K562 (cell line): ENCODE measurements around the gene TRMT112. TPM values are rescaled to one million over a fixed set of nuclear protein-coding genes. Genes with fewer than 3 reads are reported as not detected.

ENCODE experiments used
- CBX1 ChIP-seq: sonication (generic); IDR thresholded peaks from 2 replicates; pipeline ENCODE4 v1.6.1; 2016; ENCODE audit warnings: antibody characterized with exemption, low read depth, mild to moderate bottlenecking
- CBX3 ChIP-seq, 2 experiments: IDR thresholded peaks; 1 replicate in 1 of 2; 2 replicates in 1 of 2; pipeline ENCODE4 v1.6.1; 2012; ENCODE audit warnings: inconsistent platforms in 2 of 2, low read length in 2 of 2, borderline replicate concordance in 1 of 2, control low read depth in 1 of 2
- FOXM1 ChIP-seq, 2 experiments: fragments of 450-650 bp in 1 of 2; sonication (generic) in 1 of 2; formaldehyde crosslinking in 1 of 2; IDR thresholded peaks; 2 replicates each; pipeline versions ENCODE4 v1.6.1 to v1.9.0; 2017 to 2022; ENCODE audit warnings: low read depth in 2 of 2, mild to moderate bottlenecking in 2 of 2, missing genetic modification reagents in 1 of 2, moderate library complexity in 1 of 2
- IRF1 ChIP-seq: sonication (generic); formaldehyde crosslinking; IDR thresholded peaks from 2 replicates; pipeline ENCODE4 v1.8.0; 2022; ENCODE audit warnings: missing genetic modification reagents, mild to moderate bottlenecking, borderline replicate concordance
- NCOR1 ChIP-seq: fragments of 450-650 bp; IDR thresholded peaks from 2 replicates; pipeline ENCODE4 v1.6.1; 2016; ENCODE audit warnings: mild to moderate bottlenecking, moderate library complexity
- NFYB ChIP-seq: IDR thresholded peaks from 2 replicates; pipeline ENCODE4 v1.6.1; 2011; ENCODE audit warnings: mild to moderate bottlenecking, moderate library complexity; ENCODE audit not compliant: insufficient read length; ENCODE audit errors: extremely low read depth
- OTX1 ChIP-seq: fragments of 450-650 bp; formaldehyde crosslinking; IDR thresholded peaks from 2 replicates; pipeline ENCODE4 v1.4.0; 2022; ENCODE audit warnings: mild to moderate bottlenecking
- PKNOX1 ChIP-seq: fragments of 450-650 bp; IDR thresholded peaks from 2 replicates; pipeline ENCODE4 v1.6.1; 2016
- PML ChIP-seq: IDR thresholded peaks from 2 replicates; pipeline ENCODE4 v1.6.1; 2012; ENCODE audit warnings: low read length, inconsistent platforms
- RBM17 ChIP-seq: fragments of 200-400 bp; formaldehyde crosslinking; IDR thresholded peaks from 2 replicates; pipeline ENCODE4 v1.6.1; 2017; ENCODE audit warnings: low read depth, mild to moderate bottlenecking, low read length, borderline replicate concordance
- SMAD1 ChIP-seq: fragments of 150-350 bp; IDR thresholded peaks from 2 replicates; pipeline ENCODE4 v1.6.1; 2014; ENCODE audit warnings: low read length, low read depth; ENCODE audit not compliant: partially characterized antibody
- SMARCE1 ChIP-seq: fragments of 450-650 bp; IDR thresholded peaks from 2 replicates; pipeline ENCODE4 v1.7.1; 2016; ENCODE audit warnings: mild to moderate bottlenecking
- ZBTB12 ChIP-seq: fragments of 250-450 bp; sonication (Bioruptor Pico); IDR thresholded peaks from 2 replicates; pipeline ENCODE4 v1.4.0; 2020
- ZBTB17 ChIP-seq: fragments of 450-650 bp; formaldehyde crosslinking; IDR thresholded peaks from 2 replicates; pipeline ENCODE4 v1.4.0; 2020; ENCODE audit warnings: mild to moderate bottlenecking
- ZFP30 ChIP-seq: fragments of 250-450 bp; sonication (Bioruptor Pico); IDR thresholded peaks from 2 replicates; pipeline ENCODE4 v1.8.0; 2022; ENCODE audit warnings: moderate library complexity, mild to moderate bottlenecking, inconsistent platforms, borderline replicate concordance
- ZNF143 ChIP-seq: sonication (generic); formaldehyde crosslinking; IDR thresholded peaks from 2 replicates; pipeline ENCODE4 v1.9.0; 2022; ENCODE audit warnings: mild to moderate bottlenecking, missing genetic modification reagents
- ZNF444 ChIP-seq: fragments of 250-450 bp; sonication (Bioruptor Pico); IDR thresholded peaks from 2 replicates; pipeline ENCODE4 v1.4.0; 2020; ENCODE audit warnings: mild to moderate bottlenecking, moderate library complexity
- ZNF511 ChIP-seq: sonication (generic); formaldehyde crosslinking; IDR thresholded peaks from 2 replicates; pipeline ENCODE4 v1.8.0; 2022; ENCODE audit warnings: mild to moderate bottlenecking, missing genetic modification reagents
- ZNF740 ChIP-seq, 3 experiments: fragments of 200-800 bp in 1 of 3; sonication (Bioruptor generic) in 1 of 3; sonication (generic) in 1 of 3; formaldehyde crosslinking in 1 of 3; IDR thresholded peaks; 2 replicates each; pipeline versions ENCODE4 v1.6.1 to v1.8.0; 2016 to 2022; ENCODE audit warnings: mild to moderate bottlenecking in 2 of 3, missing compliant biosample characterization in 2 of 3, missing genetic modification characterization in 2 of 3, missing genetic modification reagents in 1 of 3
- ZNF75A ChIP-seq: fragments of 450-650 bp; formaldehyde crosslinking; IDR thresholded peaks from 2 replicates; pipeline ENCODE4 v1.4.0; 2020; ENCODE audit warnings: mild to moderate bottlenecking
- ZNF780A ChIP-seq: fragments of 250-450 bp; sonication (Bioruptor Pico); IDR thresholded peaks from 2 replicates; pipeline ENCODE4 v1.5.0; 2021; ENCODE audit warnings: mild to moderate bottlenecking
- polyA plus RNA-seq, 8 experiments: library from polyadenylated mRNA; depleted of rRNA in 4 of 8; stranded (reverse) in 5 of 8; unstranded in 3 of 8; fragments of >200 nt; fragmentation: Nextera tagmentation in 2 of 8; fragmentation: Illumina TruSeq in 1 of 8; extraction: Ambion mirVana in 2 of 8; extraction: Trizol in 1 of 8; gene quantifications; 2 replicates each; pipeline versions ENCODE4 v1.2.1 to v1.2.3, GENCODE V29; 2011 to 2014; ENCODE audit warnings: inconsistent platforms in 1 of 8, missing spikeins in 1 of 8
- total RNA-seq, 7 experiments: library from RNA; depleted of rRNA in 6 of 7; stranded (reverse); fragments of >200 nt in 6 of 7; fragmentation: Illumina TruSeq in 2 of 7; extraction: Trizol in 2 of 7; gene quantifications; 2 replicates each; pipeline versions ENCODE4 v1.2.1 to v1.2.3, GENCODE V29; 2011 to 2021; ENCODE audit warnings: low replicate concordance in 1 of 7

TRMT112 gene
- total and polyA plus RNA-seq, 9 of the 15 experiments (the other 6 are each of a cell fraction or from before 2014, with no cell fraction given): 162 to 444 (median 300) TPM

- peak; percentile 47; the same call in 1 of the 2 replicates for TF ChIP-seq ZBTB12 (CRISPR knock-in tag)
- TF ChIP-seq CBX3 (IDR thresholded peaks at IDR 0.05; ENCODE audit: borderline replicate concordance in 1 of 2, low read length in 2 of 2): no peak
- TF ChIP-seq CBX1: peak; percentile 81; the same call in 1 of the 2 replicates
- no peak for TF ChIP-seq ZNF780A
- peak; percentile 14; the same call in 1 of the 2 replicates for TF ChIP-seq NCOR1
- TF ChIP-seq NFYB: no peak
- no peak for TF ChIP-seq IRF1
- TF ChIP-seq SMARCE1: no peak
- 0 out of 2 replicates have a peak, but pooled peaks have one; percentile 12 for TF ChIP-seq OTX1 (CRISPR knock-in tag)
- TF ChIP-seq ZFP30 (CRISPR knock-in tag): peak; percentile 60; the same call in 1 of the 2 replicates
- peak; percentile 66; the same call in 1 of the 2 replicates for TF ChIP-seq ZNF511
- no peak for TF ChIP-seq ZNF143 (CRISPR knock-in tag)
- no peak; the same call in 1 of the 2 replicates for TF ChIP-seq PML
- peak; percentile 50 for TF ChIP-seq SMAD1
- TF ChIP-seq RBM17: no peak
- TF ChIP-seq ZNF75A (CRISPR knock-in tag): no peak
- peak; percentile 28; the same call in 1 of the 2 replicates for TF ChIP-seq ZBTB17 (CRISPR knock-in tag)
- peak; percentile 74 for TF ChIP-seq PKNOX1
- TF ChIP-seq FOXM1 (IDR thresholded peaks at IDR 0.05; ENCODE audit: low read depth): peak; percentile 9; the same call in 1 of the 2 replicates
- no peak for TF ChIP-seq FOXM1 (CRISPR knock-in tag; IDR thresholded peaks at IDR 0.05; ENCODE audit: low read depth)
- no peak for TF ChIP-seq ZNF740 (CRISPR knock-in tag; IDR thresholded peaks at IDR 0.05)
- TF ChIP-seq ZNF740 (tag; IDR thresholded peaks at IDR 0.05): peak in 1 of 2 experiments; percentile 44; a peak in 1 of 4 replicates
- TF ChIP-seq ZNF444: no peak; the same call in 1 of the 2 replicates
These were observed 47.7 kb downstream of the TRMT112 start (continued) for GRCh38 chr11:64269540-64270220.
